Retinal pigment epithelial cell (primary cell): ENCODE data around the gene SPIRE2.
"Not testable (repeated sequence)": the region's sequence is repeated elsewhere in the genome, so short reads cannot be mapped to it uniquely, and the experiment has no call there.

ENCODE experiments used
- DNase-seq: peaks from one replicate; pipeline ENCODE4 v3.0.0-alpha.2; 2010; ENCODE audit warnings: low read depth
- H3K4me3 ChIP-seq: 2 replicates; pipeline ENCODE4 v1.5.1; 2011; ENCODE audit warnings: mild to moderate bottlenecking, low read length, control low read depth, moderate library complexity
- CTCF ChIP-seq: conservative IDR thresholded peaks from 2 replicates; pipeline ENCODE4 v1.5.1; 2011; ENCODE audit warnings: low read depth, low read length, control low read depth, inconsistent platforms

The SPIRE2 gene

DNA sequence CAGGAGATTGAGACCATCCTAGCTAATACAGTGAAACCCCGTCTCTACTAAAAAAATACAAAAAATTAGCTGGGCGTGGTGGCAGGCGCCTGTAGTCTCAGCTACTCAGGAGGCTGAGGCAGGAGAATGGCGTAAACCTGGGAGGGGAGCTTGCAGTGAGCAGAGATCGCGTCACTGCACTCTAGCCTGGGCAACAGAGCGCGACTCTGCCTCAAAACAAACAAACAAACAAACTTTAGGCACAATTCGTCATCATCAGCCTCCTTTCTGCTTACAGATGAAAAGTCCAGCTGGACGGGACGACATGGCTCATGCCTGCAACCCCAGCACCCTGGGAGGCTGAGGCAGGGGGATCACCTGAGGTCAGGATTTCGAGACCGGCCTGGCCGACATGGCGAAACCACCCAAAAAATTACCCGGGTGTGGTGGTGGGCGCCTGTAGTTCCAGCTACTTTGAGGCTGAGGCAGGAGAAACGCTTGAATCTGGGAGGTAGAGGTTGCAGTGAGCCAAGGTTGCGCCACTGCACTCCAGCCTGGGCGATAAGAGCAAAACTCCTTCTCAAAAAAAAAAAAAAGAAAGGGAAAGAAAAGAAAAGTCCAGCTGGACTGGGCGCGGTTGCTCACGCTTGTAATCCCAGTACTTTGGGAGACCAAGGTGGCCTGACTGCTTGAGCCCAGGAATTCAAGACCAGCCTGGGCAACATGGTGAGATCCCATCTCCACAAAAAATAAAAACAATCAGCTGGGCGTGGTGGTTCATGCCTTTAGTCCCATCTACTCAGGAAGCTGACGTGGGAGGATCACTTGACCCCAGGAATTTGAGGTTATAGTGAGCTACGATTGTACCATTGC lies 1.5 kb upstream of the SPIRE2 start:
- no peak overlapping the region for H3K4me3 ChIP-seq
- DNase-seq = no peak
- TF ChIP-seq CTCF = no peak

- no peak for DNase-seq
- H3K4me3 ChIP-seq = peak overlapping the region; percentile 56
- no peak for TF ChIP-seq CTCF
These were observed 684 bp upstream of the SPIRE2 start for GRCh38 chr16:89827383-89828198.

- no peak for TF ChIP-seq CTCF
- no peak for DNase-seq
- peak overlapping the region; percentile 52 for H3K4me3 ChIP-seq
These were observed 775 bp downstream of the SPIRE2 start for GRCh38 chr16:89828870-89829629.

DNA sequence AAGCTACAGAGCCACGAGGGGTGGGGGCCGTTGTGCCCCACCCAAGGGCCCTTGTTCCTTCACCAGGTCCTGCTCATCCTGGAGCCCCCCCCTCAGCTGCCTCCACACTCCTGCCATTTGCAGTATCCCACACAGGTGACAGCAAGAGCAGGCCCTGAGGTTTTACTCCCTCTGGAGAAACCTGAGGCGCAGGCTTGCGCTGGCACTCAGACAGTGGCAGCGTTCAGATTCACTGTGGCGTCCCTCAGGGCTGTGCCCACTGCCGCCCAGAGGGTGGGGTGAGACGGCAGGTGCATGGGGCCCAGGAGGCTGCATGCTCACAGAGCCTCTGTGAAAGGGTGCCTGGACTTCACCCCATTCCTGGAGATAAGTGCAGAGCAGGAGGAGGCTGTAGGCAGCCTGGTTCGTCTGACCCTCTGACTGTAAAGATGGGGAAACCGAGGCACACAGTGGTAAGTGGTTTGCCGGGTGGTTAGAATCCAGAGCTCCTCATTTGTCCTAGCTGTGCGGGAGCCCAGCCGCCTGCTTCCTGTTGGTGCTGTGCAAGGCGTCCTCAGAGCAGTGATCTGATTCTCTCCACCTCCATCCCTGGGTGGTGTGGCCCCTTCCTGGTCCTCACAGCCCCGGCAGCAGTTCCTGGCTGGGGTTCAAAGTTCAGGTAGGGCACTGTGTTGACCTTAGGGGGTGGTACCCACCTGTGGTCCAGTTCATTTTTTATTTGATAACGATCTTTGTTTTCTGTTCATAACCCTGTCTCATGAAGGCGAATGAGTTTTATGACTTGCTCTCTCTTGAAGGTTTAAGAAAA lies 1.6 kb downstream of the SPIRE2 start:
- DNase-seq = no peak
- H3K4me3 ChIP-seq = no peak overlapping the region
- TF ChIP-seq CTCF = no peak

DNA sequence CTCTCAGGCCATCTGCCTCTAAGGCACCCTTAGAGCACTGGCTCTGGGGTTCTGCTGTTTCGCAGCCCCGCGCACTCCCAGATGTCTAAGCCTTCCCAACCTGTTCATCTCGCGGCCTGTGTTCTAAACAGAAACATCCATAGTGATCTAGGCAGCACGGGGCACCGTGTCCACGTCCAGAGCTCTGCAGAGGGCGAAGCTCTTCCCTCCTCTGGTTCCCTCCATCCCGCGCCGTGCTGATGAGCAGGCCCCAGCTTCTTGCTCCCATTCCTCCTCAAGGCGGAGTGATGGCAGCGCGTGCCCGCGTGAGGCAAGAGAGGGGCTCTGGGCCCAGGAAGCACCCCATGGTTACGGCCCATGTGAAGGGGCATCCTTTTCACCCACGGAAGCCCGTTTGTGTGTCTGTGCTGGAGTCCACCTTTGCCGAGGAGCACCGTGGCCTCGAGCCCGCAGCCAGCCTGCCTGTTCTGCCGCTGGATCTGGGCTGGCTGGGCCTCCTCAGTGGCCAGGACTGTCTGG lies 3.6 kb downstream of the SPIRE2 start:
- no peak for DNase-seq
- H3K4me3 ChIP-seq = no peak overlapping the region
- TF ChIP-seq CTCF = no peak

DNA sequence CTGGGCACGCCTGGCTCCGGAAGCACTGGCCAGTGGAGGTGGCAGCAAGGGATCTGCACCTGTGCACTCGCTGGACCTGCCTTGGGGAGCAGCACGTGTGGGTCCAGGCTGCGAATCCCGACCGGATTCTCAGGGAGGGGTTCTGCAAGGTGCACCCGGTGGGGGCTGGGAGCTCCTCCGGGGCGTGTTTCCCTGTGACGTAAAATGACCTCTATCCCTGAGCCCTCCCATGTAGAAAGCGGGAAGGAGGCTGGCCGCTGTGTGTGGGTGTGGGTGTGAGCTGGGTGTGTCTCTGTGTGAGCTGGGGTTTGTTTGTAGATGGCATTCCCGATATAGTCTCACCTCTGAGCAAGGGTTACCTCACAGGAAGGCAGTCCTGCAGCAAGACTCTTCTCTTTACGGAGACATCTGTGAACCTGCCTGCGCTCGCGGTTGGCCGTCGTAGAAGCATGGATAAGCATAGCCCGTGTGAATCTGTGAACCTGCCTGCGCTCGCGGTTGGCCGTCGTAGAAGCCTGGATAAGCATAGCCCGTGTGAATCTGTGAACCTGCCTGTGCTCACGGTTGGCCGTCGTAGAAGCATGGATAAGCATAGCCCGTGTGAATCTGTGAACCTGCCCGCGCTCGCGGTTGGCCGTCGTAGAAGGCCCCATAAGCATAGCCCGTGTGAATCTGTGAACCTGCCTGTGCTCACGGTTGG lies 5.5 kb downstream of the SPIRE2 start:
- not testable (repeated sequence) for DNase-seq

DNA sequence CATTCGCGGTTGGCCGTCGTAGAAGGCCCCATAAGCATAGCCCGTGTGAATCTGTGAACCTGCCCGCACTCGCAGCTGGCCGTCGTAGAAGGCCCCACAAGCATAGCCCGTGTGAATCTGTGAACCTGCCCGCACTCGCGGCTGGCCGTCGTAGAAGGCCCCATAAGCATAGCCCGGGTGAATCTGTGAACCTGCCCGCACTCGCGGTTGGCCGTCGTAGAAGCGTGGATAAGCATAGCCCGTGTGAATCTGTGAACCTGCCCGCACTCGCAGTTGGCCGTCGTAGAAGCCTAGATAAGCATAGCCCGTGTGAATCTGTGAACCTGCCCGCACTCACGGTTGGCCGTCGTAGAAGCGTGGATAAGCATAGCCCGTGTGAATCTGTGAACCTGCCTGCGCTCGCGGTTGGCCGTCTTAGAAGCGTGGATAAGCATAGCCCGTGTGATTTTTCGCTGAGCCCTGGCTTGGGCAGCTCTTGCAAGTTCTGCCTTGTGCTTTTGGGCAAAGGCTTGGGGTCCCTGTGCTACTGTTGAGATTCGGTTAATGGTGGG lies 6.6 kb downstream of the SPIRE2 start:
- H3K4me3 ChIP-seq, DNase-seq: not testable (repeated sequence)

More for the DNA sequence above, 5.5 kb downstream of the SPIRE2 start:
- not testable (repeated sequence) for H3K4me3 ChIP-seq

- not testable (repeated sequence) for DNase-seq, H3K4me3 ChIP-seq
These were observed 8.2 kb downstream of the SPIRE2 start for GRCh38 chr16:89836484-89836883.
